B cell (primary cell): ENCODE data around the gene ARHGEF10L. TPM values are rescaled to one million over a fixed set of nuclear protein-coding genes. Genes with fewer than 3 reads are reported as not detected.

Experiments used
- ATAC-seq: fragments of 200-7000 bp; cut with Tn5 transposase; one replicate; pipeline ENCODE4 v1.10.0; 2021; ENCODE audit warnings: low read depth, mild to moderate bottlenecking, moderate number of reproducible peaks, moderate library complexity
- CTCF ChIA-PET: fragments of 350-600 bp; sonication (Branson Sonifier 250); formaldehyde crosslinking; loops from one replicate; lab custom pipeline; 2021; ENCODE audit warnings: antibody characterized with exemption, inconsistent platforms; lab: Charles Lee
- POLR2A ChIA-PET: fragments of 350-600 bp; sonication (Branson Sonifier 250); formaldehyde crosslinking; loops from one replicate; lab custom pipeline; 2021; ENCODE audit warnings: antibody characterized with exemption; lab: Charles Lee
- DNase-seq: peaks from one replicate; pipeline ENCODE4 v3.0.0; 2013
- H2AFZ ChIP-seq: 2 replicates; pipeline ENCODE4 v1.6.1; 2012; ENCODE audit warnings: mild to moderate bottlenecking, low read depth, low read length; ENCODE audit not compliant: insufficient read depth, poor library complexity, severe bottlenecking
- H3K27ac ChIP-seq, 2 donors: 1 replicate in 1 of 2; 2 replicates in 1 of 2; pipeline ENCODE4 v1.5.1; 2012 to 2013; ENCODE audit warnings: low read length in 2 of 2, mild to moderate bottlenecking in 2 of 2, moderate library complexity in 1 of 2
- H3K27me3 ChIP-seq, 4 experiments: fragments of 200-600 bp in 1 of 4; sonication (generic) in 1 of 4; replicated peaks in 1 of 4; 1 replicate in 2 of 4; 2 replicates in 2 of 4; pipeline versions ENCODE4 v1.6.1 to v1.7.0; 2013 to 2016; ENCODE audit warnings: low read length in 3 of 4, mild to moderate bottlenecking in 2 of 4, mixed read lengths in 1 of 4, moderate library complexity in 1 of 4; ENCODE audit not compliant: insufficient read depth in 4 of 4, control insufficient read depth in 3 of 4; ENCODE audit errors: control extremely low read depth in 1 of 4
- H3K36me3 ChIP-seq, 2 experiments: replicated peaks in 1 of 2; 1 replicate in 1 of 2; 2 replicates in 1 of 2; pipeline versions ENCODE4 v1.6.1 to v1.7.1; 2013; ENCODE audit warnings: low read length in 1 of 2; ENCODE audit not compliant: insufficient read depth in 2 of 2, control insufficient read depth in 1 of 2; ENCODE audit errors: control extremely low read depth in 1 of 2, extremely low read depth in 1 of 2
- H3K4me1 ChIP-seq, 2 donors: fragments of 200-600 bp in 1 of 2; sonication (generic) in 1 of 2; 1 replicate in 1 of 2; 2 replicates in 1 of 2; pipeline versions ENCODE4 v1.5.1 to v1.6.1; 2013 to 2017; ENCODE audit warnings: low read length in 2 of 2; ENCODE audit not compliant: control insufficient read depth in 2 of 2, insufficient read depth in 2 of 2
- H3K4me2 ChIP-seq: replicated peaks from 2 replicates; pipeline ENCODE3; 2012; ENCODE audit warnings: mild to moderate bottlenecking, low read depth, low read length; ENCODE audit not compliant: poor library complexity, severe bottlenecking
- H3K4me3 ChIP-seq, 5 experiments: fragments of 200-600 bp in 1 of 5; sonication (generic) in 1 of 5; 1 replicate in 3 of 5; 2 replicates in 2 of 5; pipeline versions ENCODE4 v1.5.1 to v1.7.0; 2011 to 2016; ENCODE audit warnings: low read length in 4 of 5, mild to moderate bottlenecking in 4 of 5, low read depth in 2 of 5, control low read depth in 1 of 5, moderate library complexity in 1 of 5; ENCODE audit not compliant: insufficient read depth in 1 of 5; ENCODE audit errors: control extremely low read depth in 1 of 5, extremely low read depth in 1 of 5
- H3K79me2 ChIP-seq: fragments of 200-600 bp; sonication (generic); one replicate; pipeline ENCODE4 v1.6.0; 2016; ENCODE audit warnings: low read length; ENCODE audit not compliant: control insufficient read depth, insufficient read depth
- H3K9ac ChIP-seq: fragments of 200-600 bp; sonication (generic); 2 replicates; pipeline ENCODE4 v1.6.1; 2017; ENCODE audit warnings: mild to moderate bottlenecking, low read length, moderate library complexity
- H3K9me3 ChIP-seq, 3 donors: one replicate each; pipeline versions ENCODE4 v1.6.1 to v1.7.1; 2013; ENCODE audit warnings: low read length in 2 of 3; ENCODE audit not compliant: control insufficient read depth in 2 of 3, insufficient read depth in 1 of 3; ENCODE audit errors: control extremely low read depth in 1 of 3
- H4K20me1 ChIP-seq: 2 replicates; pipeline ENCODE4 v1.6.0; 2012; ENCODE audit warnings: mild to moderate bottlenecking, low read length; ENCODE audit not compliant: insufficient read depth, control insufficient read depth, poor library complexity, severe bottlenecking
- H3K27ac Mint-ChIP-seq: one replicate; pipeline ENCODE4 v1.8.0; 2021; ENCODE audit warnings: mixed read lengths
- H3K27me3 Mint-ChIP-seq: one replicate; pipeline ENCODE4 v1.8.0; 2021; ENCODE audit warnings: mixed read lengths
- H3K4me1 Mint-ChIP-seq: one replicate; pipeline ENCODE4 v1.8.0; 2021; ENCODE audit warnings: mixed read lengths
- H3K4me3 Mint-ChIP-seq: one replicate; pipeline ENCODE4 v1.8.0; 2021; ENCODE audit warnings: mixed read lengths
- H3K9me3 Mint-ChIP-seq: one replicate; pipeline ENCODE4 v1.8.0; 2022; ENCODE audit warnings: mixed read lengths; ENCODE audit not compliant: insufficient read depth
- EZH2 ChIP-seq: IDR thresholded peaks from 2 replicates; pipeline ENCODE4 v1.6.1; 2012; ENCODE audit warnings: borderline replicate concordance, low read depth, mild to moderate bottlenecking, moderate library complexity, low read length; ENCODE audit not compliant: insufficient read depth, poor library complexity, severe bottlenecking
- WGBS: methylation state at CpG from one replicate; pipeline ENCODE4 v1.1.5; 2013; ENCODE audit warnings: missing lambda C conversion rate; ENCODE audit not compliant: insufficient coverage; 5-methylcytosine and 5-hydroxymethylcytosine counted together
- intact Hi-C: fragments of 100-400 bp; cut with micrococcal nuclease; formaldehyde crosslinking; loops from one replicate; pipeline ENCODE4 v1.10.0; 2022
- polyA plus RNA-seq: library from polyadenylated mRNA; depleted of rRNA; stranded (reverse); fragments of >200 nt; gene quantifications from 2 replicates; pipeline ENCODE4 v1.2.3, GENCODE V29; 2012
- total RNA-seq, 2 donors: library from RNA; stranded (reverse); fragments of 120-200 nt in 1 of 2; gene quantifications; 1 replicate in 1 of 2; 2 replicates in 1 of 2; pipeline versions ENCODE4 v1.2.3 to v1.2.4, GENCODE V29; 2013 to 2022
- TF ChIP-seq, protein P1 (sequence below): fragments of 200-600 bp; IDR thresholded peaks from one replicate; pipeline ENCODE4 v1.8.0; 2022; ENCODE audit warnings: antibody characterized with exemption, mild to moderate bottlenecking

Gene ARHGEF10L
- total and polyA plus RNA-seq, 2 donors (not counting 1 experiment from before 2014, with no cell fraction given): 2.0 to 4.9 TPM

DNA sequence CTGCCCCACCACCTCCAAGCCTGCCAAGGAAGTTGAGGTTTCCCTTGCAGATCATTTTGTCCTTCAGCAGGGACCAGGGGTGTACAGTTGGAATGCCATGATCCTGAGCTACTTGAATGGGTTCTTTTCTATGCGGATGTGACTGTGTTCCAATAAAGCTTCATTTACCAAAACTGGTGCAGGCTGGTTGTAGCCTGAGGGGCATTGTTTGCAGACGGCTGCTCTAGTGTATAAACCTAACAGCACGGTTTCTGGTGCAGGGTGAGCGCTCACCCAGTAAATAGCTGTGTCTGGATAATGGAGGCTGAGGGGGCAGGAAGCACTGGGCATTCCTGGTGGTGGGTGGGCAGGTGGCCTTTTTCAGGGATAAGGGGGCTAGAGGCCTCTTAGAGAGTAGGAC lies 142.9 kb downstream of the ARHGEF10L start:
- intact Hi-C loops: no loop called here
- no peak overlapping the region for H3K4me2 ChIP-seq
- H3K4me1 ChIP-seq: no peaks in the 10 kb centered on the region
- Mint-ChIP-seq H3K4me1 (no peaks in the 10 kb centered on the region), H3K4me3 (no peak overlapping the region), H3K27ac (no peak overlapping the region), H3K27me3 (peaks cover 11% of the 10 kb centered on the region), H3K9me3 (no peaks in the 10 kb centered on the region)
- H3K27ac ChIP-seq: no peak overlapping the region
- ChIA-PET POLR2A (no interaction called here), CTCF (no interaction called here)
- no peaks in the 10 kb centered on the region for H3K79me2 ChIP-seq
- TF ChIP-seq, protein P1, sequence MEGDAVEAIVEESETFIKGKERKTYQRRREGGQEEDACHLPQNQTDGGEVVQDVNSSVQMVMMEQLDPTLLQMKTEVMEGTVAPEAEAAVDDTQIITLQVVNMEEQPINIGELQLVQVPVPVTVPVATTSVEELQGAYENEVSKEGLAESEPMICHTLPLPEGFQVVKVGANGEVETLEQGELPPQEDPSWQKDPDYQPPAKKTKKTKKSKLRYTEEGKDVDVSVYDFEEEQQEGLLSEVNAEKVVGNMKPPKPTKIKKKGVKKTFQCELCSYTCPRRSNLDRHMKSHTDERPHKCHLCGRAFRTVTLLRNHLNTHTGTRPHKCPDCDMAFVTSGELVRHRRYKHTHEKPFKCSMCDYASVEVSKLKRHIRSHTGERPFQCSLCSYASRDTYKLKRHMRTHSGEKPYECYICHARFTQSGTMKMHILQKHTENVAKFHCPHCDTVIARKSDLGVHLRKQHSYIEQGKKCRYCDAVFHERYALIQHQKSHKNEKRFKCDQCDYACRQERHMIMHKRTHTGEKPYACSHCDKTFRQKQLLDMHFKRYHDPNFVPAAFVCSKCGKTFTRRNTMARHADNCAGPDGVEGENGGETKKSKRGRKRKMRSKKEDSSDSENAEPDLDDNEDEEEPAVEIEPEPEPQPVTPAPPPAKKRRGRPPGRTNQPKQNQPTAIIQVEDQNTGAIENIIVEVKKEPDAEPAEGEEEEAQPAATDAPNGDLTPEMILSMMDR: no peak
- no peak for TF ChIP-seq EZH2
- H3K36me3 ChIP-seq: no peaks in the 10 kb centered on the region
- ATAC-seq (no peak), DNase-seq (no peak)
- no peak overlapping the region for H3K4me3 ChIP-seq
- no peaks in the 10 kb centered on the region for H3K9me3 ChIP-seq
- no peak overlapping the region for H3K9ac ChIP-seq
- WGBS: 84% methylated on average over 4 of the region's 4 CpGs
- H4K20me1 ChIP-seq: no peaks in the 10 kb centered on the region
- no peak overlapping the region for H2AFZ ChIP-seq
- H3K27me3 ChIP-seq: no peaks in the 10 kb centered on the region

DNA sequence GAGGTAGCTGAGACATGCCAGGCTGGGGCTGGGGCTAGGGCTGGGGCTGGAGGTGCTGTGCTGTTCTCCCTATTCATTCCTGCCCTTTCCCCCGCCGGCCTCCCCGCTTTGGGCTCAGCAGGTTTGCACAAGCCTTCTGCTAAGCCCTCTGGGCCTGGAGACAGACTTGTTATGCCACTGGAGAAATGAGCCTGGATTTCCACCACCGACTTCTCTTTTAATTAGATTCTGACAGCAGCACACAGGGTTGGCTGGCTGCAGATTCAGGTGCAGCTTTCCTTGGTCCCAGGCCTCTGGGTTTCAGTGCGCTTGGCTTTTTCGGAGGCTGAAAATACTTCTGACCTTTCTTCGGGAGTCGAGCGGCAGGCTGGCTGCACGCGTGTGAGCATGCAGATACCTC lies 144.1 kb downstream of the ARHGEF10L start:
- Histone ChIP-seq H3K4me1 (no peaks in the 10 kb centered on the region), H3K36me3 (no peaks in the 10 kb centered on the region), H3K4me3 (no peak overlapping the region), H3K79me2 (no peaks in the 10 kb centered on the region), H3K4me2 (no peak overlapping the region), H2AFZ (no peak overlapping the region), H3K9ac (no peak overlapping the region), H3K9me3 (no peaks in the 10 kb centered on the region), H3K27ac (no peak overlapping the region), H3K27me3 (no peaks in the 10 kb centered on the region), H4K20me1 (no peaks in the 10 kb centered on the region)
- 92% methylated on average over 11 of the region's 11 CpGs for WGBS
- ATAC-seq (no peak), DNase-seq (no peak)
- H3K27me3 Mint-ChIP-seq: peaks cover 11% of the 10 kb centered on the region
- H3K4me1 Mint-ChIP-seq: no peaks in the 10 kb centered on the region
- POLR2A ChIA-PET: no interaction called here
- TF ChIP-seq EZH2: no peak
- TF ChIP-seq, protein P1: no peak
- H3K27ac Mint-ChIP-seq: no peak overlapping the region
- CTCF ChIA-PET: no interaction called here
- no peaks in the 10 kb centered on the region for H3K9me3 Mint-ChIP-seq
- no peak overlapping the region for H3K4me3 Mint-ChIP-seq
- intact Hi-C loops: no loop called here
